CD4-positive, CD25-positive, alpha-beta regulatory T cell (primary cell): Measurements from ENCODE around the gene CD79A. TPM values are rescaled to one million over a fixed set of nuclear protein-coding genes. Genes with fewer than 3 reads are reported as not detected.

Experiments
- ATAC-seq, 2 donors: fragments of 150-1000 bp; cut with Tn5 transposase; one replicate each; pipeline ENCODE4 v1.10.0; 2021; ENCODE audit warnings: low read depth in 2 of 2, moderate number of reproducible peaks in 2 of 2, moderate library complexity in 1 of 2
- DNase-seq, 3 donors: peaks; one replicate each; pipeline versions ENCODE4 v3.0.0 to v3.0.0-alpha.2; 2012 to 2022; ENCODE audit warnings: mixed read lengths in 1 of 3
- H3K27ac ChIP-seq: one replicate; pipeline ENCODE4 v1.7.0; 2013; ENCODE audit warnings: mild to moderate bottlenecking, low read length; ENCODE audit not compliant: insufficient read depth, poor library complexity, severe bottlenecking
- H3K27me3 ChIP-seq: one replicate; pipeline ENCODE4 v1.7.0; 2013; ENCODE audit warnings: low read length; ENCODE audit not compliant: control insufficient read depth, insufficient read depth
- H3K36me3 ChIP-seq: one replicate; pipeline ENCODE4 v1.7.0; 2013; ENCODE audit warnings: mild to moderate bottlenecking, low read length, moderate library complexity; ENCODE audit not compliant: control insufficient read depth, insufficient read depth
- H3K4me1 ChIP-seq: 2 replicates; pipeline ENCODE4 v1.7.0; 2013; ENCODE audit warnings: mild to moderate bottlenecking, low read length; ENCODE audit not compliant: insufficient read depth, control insufficient read depth, poor library complexity, severe bottlenecking
- H3K4me3 ChIP-seq: one replicate; pipeline ENCODE4 v1.7.0; 2013; ENCODE audit warnings: low read depth, mild to moderate bottlenecking, low read length, moderate library complexity
- H3K9me3 ChIP-seq, 2 experiments: 1 replicate in 1 of 2; 2 replicates in 1 of 2; pipeline ENCODE4 v1.7.0; 2013; ENCODE audit warnings: low read length in 2 of 2, mild to moderate bottlenecking in 1 of 2, moderate library complexity in 1 of 2; ENCODE audit not compliant: control insufficient read depth in 2 of 2
- H3K27ac Mint-ChIP-seq, 3 donors: one replicate each; pipeline ENCODE4 v1.8.0; 2020 to 2022; ENCODE audit warnings: mild to moderate bottlenecking in 3 of 3, mixed read lengths in 3 of 3, moderate library complexity in 2 of 3
- H3K27me3 Mint-ChIP-seq: one replicate; pipeline ENCODE4 v1.8.0; 2022; ENCODE audit warnings: mild to moderate bottlenecking, mixed read lengths
- H3K36me3 Mint-ChIP-seq: one replicate; pipeline ENCODE4 v1.8.0; 2020; ENCODE audit warnings: mixed read lengths
- H3K4me1 Mint-ChIP-seq, 4 donors: one replicate each; pipeline ENCODE4 v1.8.0; 2020 to 2022; ENCODE audit warnings: mixed read lengths in 4 of 4, mild to moderate bottlenecking in 1 of 4
- H3K4me3 Mint-ChIP-seq, 4 donors: one replicate each; pipeline ENCODE4 v1.8.0; 2020 to 2022; ENCODE audit warnings: mild to moderate bottlenecking in 4 of 4, mixed read lengths in 4 of 4, moderate library complexity in 3 of 4
- H3K9me3 Mint-ChIP-seq, 7 donors: one replicate each; pipeline ENCODE4 v1.8.0; 2020 to 2022; ENCODE audit warnings: mixed read lengths in 7 of 7, mild to moderate bottlenecking in 3 of 7, moderate library complexity in 2 of 7
- polyA plus RNA-seq, 4 donors: library from polyadenylated mRNA; unstranded; fragments of 300-500 nt; fragmentation: Illumina TruSeq; gene quantifications; one replicate each; pipeline ENCODE4 v1.2.3, GENCODE V29; 2021
- total RNA-seq: library from RNA; stranded (reverse); gene quantifications from one replicate; pipeline ENCODE4 v1.2.3, GENCODE V29; 2022

CD79A gene
- total and polyA plus RNA-seq, 5 donors from 2014 or later, result 4.9 to 17.9 (median 15.9) TPM

DNA sequence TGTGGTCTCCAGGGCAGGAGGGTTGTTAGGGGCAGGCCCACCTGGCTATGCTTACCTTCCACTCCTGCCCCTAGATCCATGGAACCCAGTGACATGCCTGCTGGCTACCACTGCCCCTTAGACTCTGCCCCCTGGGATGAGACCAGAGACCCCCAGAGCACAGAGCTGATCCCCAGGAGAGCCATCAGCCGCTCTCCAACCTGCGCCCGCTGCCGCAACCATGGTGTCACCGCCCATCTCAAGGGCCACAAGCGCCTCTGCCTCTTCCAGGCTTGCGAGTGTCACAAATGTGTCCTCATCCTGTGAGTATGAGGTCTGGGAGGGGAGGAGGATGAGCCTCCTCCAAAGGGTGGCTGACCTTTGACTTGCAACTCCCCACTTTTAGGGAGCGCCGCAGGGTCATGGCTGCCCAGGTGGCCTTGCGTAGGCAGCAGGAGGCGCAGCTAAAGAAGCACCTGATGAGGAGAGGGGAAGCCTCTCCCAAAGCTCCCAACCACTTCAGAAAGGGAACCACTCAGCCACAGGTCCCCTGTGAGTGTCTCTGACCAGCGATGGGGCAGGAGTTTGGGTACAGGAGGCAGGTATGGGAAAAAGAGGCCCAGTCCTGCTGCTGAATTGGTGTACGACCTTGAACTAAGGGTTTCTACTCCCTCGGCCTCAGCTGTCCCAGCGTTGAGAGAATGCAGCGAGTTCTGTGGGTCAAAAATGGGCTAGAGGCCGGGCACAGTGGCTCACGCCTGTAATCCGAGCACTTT is 29.6 kb upstream of the CD79A start:
- Histone ChIP-seq H3K4me3 (no peak overlapping the region), H3K27ac (no peak overlapping the region), H3K27me3 (peaks cover under 1% of the 10 kb centered on the region), H3K9me3 (no peaks in the 10 kb centered on the region), H3K4me1 (no peaks in the 10 kb centered on the region), H3K36me3 (no peaks in the 10 kb centered on the region)
- DNase-seq (no peak), ATAC-seq (no peak)
- Mint-ChIP-seq H3K27ac (no peak overlapping the region), H3K27me3 (peaks cover 30% of the 10 kb centered on the region), H3K36me3 (no peaks in the 10 kb centered on the region), H3K4me1 (no peaks in the 10 kb centered on the region), H3K9me3 (no peaks in the 10 kb centered on the region), H3K4me3 (no peak overlapping the region)

DNA sequence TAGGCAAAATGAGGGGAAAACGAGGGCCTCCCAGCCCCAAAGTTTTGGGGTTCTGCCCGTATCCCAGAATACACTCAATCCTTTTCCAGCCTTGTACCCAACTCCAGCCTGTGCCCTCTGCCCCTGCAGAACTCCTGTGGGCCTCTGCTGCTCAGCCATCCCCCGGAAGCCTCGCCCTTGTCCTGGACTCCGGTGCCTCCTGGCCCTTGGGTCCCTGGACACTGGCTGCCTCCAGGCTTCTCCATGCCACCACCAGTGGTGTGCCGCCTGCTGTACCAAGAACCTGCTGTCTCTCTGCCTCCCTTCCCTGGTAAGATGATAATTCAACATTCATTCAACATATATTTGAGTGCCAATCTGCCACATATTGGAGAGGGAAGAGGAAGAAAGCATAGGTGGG is 28.4 kb upstream of the CD79A start:
- H3K27ac Mint-ChIP-seq, result no peak overlapping the region

DNA sequence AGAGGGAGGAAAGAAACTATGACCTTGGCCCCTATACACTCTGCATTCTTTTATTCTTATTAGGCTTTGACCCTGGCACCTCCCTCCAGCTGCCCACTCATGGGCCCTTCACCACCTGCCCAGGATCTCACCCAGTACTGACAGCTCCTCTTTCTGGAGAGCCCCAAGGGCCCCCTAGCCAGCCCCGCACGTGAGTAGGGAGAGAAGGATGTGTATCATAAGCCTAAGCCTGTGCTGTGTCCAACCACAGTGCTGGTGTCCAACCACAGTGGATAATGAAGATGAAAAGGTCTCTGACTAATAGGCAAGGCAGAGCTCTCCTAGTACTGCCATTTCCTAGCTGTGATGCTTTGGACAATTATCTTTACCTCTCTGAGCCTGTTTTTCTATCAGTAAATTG is 28.0 kb upstream of the CD79A start:
- H3K27ac ChIP-seq, result no peak overlapping the region
- Mint-ChIP-seq H3K27me3 (peaks cover 34% of the 10 kb centered on the region), H3K4me3 (no peak overlapping the region), H3K36me3 (no peaks in the 10 kb centered on the region), H3K4me1 (no peaks in the 10 kb centered on the region), H3K9me3 (no peaks in the 10 kb centered on the region), H3K27ac (peak overlapping the region in 1 of 3 donors; percentile 88)
- no peak for ATAC-seq
- no peaks in the 10 kb centered on the region for H3K36me3 ChIP-seq
- H3K4me3 ChIP-seq, result no peak overlapping the region
- peaks cover 6% of the 10 kb centered on the region for H3K27me3 ChIP-seq
- no peak for DNase-seq
- no peaks in the 10 kb centered on the region for H3K4me1 ChIP-seq
- H3K9me3 ChIP-seq, result no peaks in the 10 kb centered on the region

More for the DNA sequence above, 28.4 kb upstream of the CD79A start:
- Histone ChIP-seq H3K9me3 (no peaks in the 10 kb centered on the region), H3K27ac (no peak overlapping the region), H3K4me1 (no peaks in the 10 kb centered on the region), H3K27me3 (peaks cover 3% of the 10 kb centered on the region), H3K4me3 (no peak overlapping the region), H3K36me3 (no peaks in the 10 kb centered on the region)
- Mint-ChIP-seq H3K4me3 (no peak overlapping the region), H3K27me3 (peaks cover 32% of the 10 kb centered on the region), H3K36me3 (no peaks in the 10 kb centered on the region), H3K4me1 (no peaks in the 10 kb centered on the region), H3K9me3 (no peaks in the 10 kb centered on the region)
- no peak for ATAC-seq
- no peak for DNase-seq

- Mint-ChIP-seq H3K27me3 (peaks cover 34% of the 10 kb centered on the region), H3K36me3 (no peaks in the 10 kb centered on the region), H3K27ac (no peak overlapping the region), H3K9me3 (no peaks in the 10 kb centered on the region), H3K4me3 (no peak overlapping the region), H3K4me1 (no peaks in the 10 kb centered on the region)
- H3K9me3 ChIP-seq, result no peaks in the 10 kb centered on the region
- H3K36me3 ChIP-seq, result no peaks in the 10 kb centered on the region
- no peak overlapping the region for H3K4me3 ChIP-seq
- ATAC-seq (no peak), DNase-seq (no peak)
- H3K4me1 ChIP-seq, result no peaks in the 10 kb centered on the region
- H3K27ac ChIP-seq, result no peak overlapping the region
- H3K27me3 ChIP-seq, result peaks cover 11% of the 10 kb centered on the region
Observed at GRCh38 chr19:41850381-41850780, 26.7 kb upstream of the CD79A start.

DNA sequence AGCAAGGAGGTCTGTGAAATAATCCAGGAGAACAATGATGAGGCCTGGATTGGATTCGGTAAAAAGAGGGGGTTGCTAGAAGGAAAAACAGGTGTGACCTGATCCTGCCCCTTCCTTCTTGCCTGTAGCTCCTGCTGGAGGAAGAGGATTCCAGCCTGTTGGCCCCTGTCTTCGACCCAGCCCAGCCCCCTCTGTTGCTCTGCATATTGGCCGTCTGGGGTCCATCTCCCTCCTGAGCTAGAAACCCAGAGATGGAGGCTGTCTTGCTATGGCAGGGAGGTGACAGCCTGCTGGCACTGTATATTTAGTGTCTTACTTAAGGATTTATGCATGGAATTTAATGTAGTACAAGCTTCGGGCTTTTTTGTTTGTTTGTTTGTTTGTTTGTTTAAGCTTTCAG is 25.6 kb upstream of the CD79A start:
- DNase-seq, result no peak
- H3K27ac Mint-ChIP-seq, result no peak overlapping the region
- no peaks in the 10 kb centered on the region for H3K4me1 ChIP-seq
- no peak overlapping the region for H3K4me3 ChIP-seq
- ATAC-seq, result no peak
- peaks cover 11% of the 10 kb centered on the region for H3K27me3 ChIP-seq
- H3K4me3 Mint-ChIP-seq, result no peak overlapping the region
- H3K9me3 Mint-ChIP-seq, result no peaks in the 10 kb centered on the region
- no peaks in the 10 kb centered on the region for H3K4me1 Mint-ChIP-seq
- no peaks in the 10 kb centered on the region for H3K36me3 Mint-ChIP-seq
- no peaks in the 10 kb centered on the region for H3K36me3 ChIP-seq
- no peak overlapping the region for H3K27ac ChIP-seq
- H3K27me3 Mint-ChIP-seq, result peaks cover 34% of the 10 kb centered on the region
- no peaks in the 10 kb centered on the region for H3K9me3 ChIP-seq

GRCh38 chr19:41853344-41853743 is 23.7 kb upstream of the CD79A start:
- no peak overlapping the region for H3K27ac Mint-ChIP-seq

DNA sequence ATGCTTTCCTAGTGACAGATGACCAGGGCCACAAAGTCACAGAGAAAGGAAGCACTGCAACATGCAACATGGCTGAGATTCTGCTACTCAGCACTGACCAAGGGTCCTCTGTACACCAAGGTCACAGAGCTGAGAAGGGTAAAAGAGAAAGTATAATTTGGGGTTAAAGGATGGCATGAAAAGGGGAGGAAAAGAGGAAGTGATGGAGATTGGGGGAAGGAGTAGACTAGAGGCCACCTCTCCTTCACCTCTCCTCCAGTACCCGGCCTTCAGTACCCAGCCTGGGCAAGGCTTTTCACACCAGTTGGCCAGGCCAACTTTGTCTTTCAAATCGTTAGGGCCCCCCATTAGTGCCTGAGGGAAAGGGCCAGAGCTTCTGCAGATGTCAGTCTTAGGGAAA is 23.3 kb upstream of the CD79A start:
- H3K27ac ChIP-seq, result no peak overlapping the region
- ATAC-seq (no peak), DNase-seq (no peak)
- Mint-ChIP-seq H3K27me3 (peaks cover 25% of the 10 kb centered on the region), H3K36me3 (no peaks in the 10 kb centered on the region), H3K27ac (peak overlapping the region in 1 of 3 donors; percentile 64), H3K9me3 (no peaks in the 10 kb centered on the region), H3K4me1 (no peaks in the 10 kb centered on the region), H3K4me3 (no peak overlapping the region)
- peaks cover 11% of the 10 kb centered on the region for H3K27me3 ChIP-seq
- no peak overlapping the region for H3K4me3 ChIP-seq
- no peaks in the 10 kb centered on the region for H3K36me3 ChIP-seq
- no peaks in the 10 kb centered on the region for H3K4me1 ChIP-seq
- no peaks in the 10 kb centered on the region for H3K9me3 ChIP-seq

More at GRCh38 chr19:41853344-41853743, 23.7 kb upstream of the CD79A start:
- no peaks in the 10 kb centered on the region for H3K9me3 ChIP-seq
- H3K36me3 ChIP-seq, result no peaks in the 10 kb centered on the region
- DNase-seq (no peak), ATAC-seq (no peak)
- H3K27me3 Mint-ChIP-seq, result peaks cover 30% of the 10 kb centered on the region
- no peaks in the 10 kb centered on the region for H3K36me3 Mint-ChIP-seq
- no peaks in the 10 kb centered on the region for H3K9me3 Mint-ChIP-seq
- peaks cover 11% of the 10 kb centered on the region for H3K27me3 ChIP-seq
- H3K27ac ChIP-seq, result no peak overlapping the region
- no peak overlapping the region for H3K4me3 ChIP-seq
- H3K4me1 Mint-ChIP-seq, result no peaks in the 10 kb centered on the region
- H3K4me3 Mint-ChIP-seq, result no peak overlapping the region
- H3K4me1 ChIP-seq, result no peaks in the 10 kb centered on the region

- Histone ChIP-seq H3K4me1 (peaks cover 45% of the 10 kb centered on the region), H3K36me3 (peaks cover 28% of the 10 kb centered on the region), H3K4me3 (peak overlapping the region; percentile 85), H3K27ac (peak overlapping the region; percentile 98), H3K9me3 (no peaks in the 10 kb centered on the region), H3K27me3 (peaks cover 4% of the 10 kb centered on the region)
- no peak for ATAC-seq
- Mint-ChIP-seq H3K4me3 (peak overlapping the region; percentile 85 to 96 (median 92)), H3K36me3 (peaks cover 29% of the 10 kb centered on the region), H3K4me1 (peaks cover 0 to 49% (median 27%) of the 10 kb centered on the region in 4 donors), H3K27me3 (no peaks in the 10 kb centered on the region), H3K27ac (peak overlapping the region; percentile 76 to 98 (median 95)), H3K9me3 (peaks cover 0 to 1% (median 0%) of the 10 kb centered on the region in 7 donors)
- no peak for DNase-seq
Observed at GRCh38 chr19:41859213-41859617, 17.9 kb upstream of the CD79A start.
